GM12878 (cell line): ENCODE measurements around the gene SLAMF9. TPM values are rescaled to one million over a fixed set of nuclear protein-coding genes. Genes with fewer than 3 reads are reported as not detected.
A peak's percentile ranks its signal among the peaks of the same experiment; 100 is the strongest.

Experiments
- ATAC-seq: fragments of 200-7000 bp; cut with Tn5 transposase; 3 replicates; pipeline ENCODE4 v1.9.1; 2020; ENCODE audit warnings: mild to moderate bottlenecking, moderate library complexity
- BruUV-seq: library from RNA; stranded (reverse); fragments of 400-500 nt; replicated peaks from 2 replicates; lab custom pipeline; 2021; lab: Mats Ljungman, UMichigan
- CTCF ChIA-PET: fragments of 300-600 bp; sonication (Branson Sonifier 250); formaldehyde crosslinking; extraction: SDS; loops from one replicate; lab custom pipeline; 2021; ENCODE audit warnings: inconsistent platforms; lab: Yijun Ruan, JAX
- POLR2A ChIA-PET: fragments of 350-600 bp; formaldehyde crosslinking; extraction: SDS; loops from one replicate; lab custom pipeline; 2021; ENCODE audit warnings: inconsistent platforms; lab: Charles Lee
- RAD21 ChIA-PET: fragments of 300-600 bp; sonication (Branson Sonifier 250); formaldehyde crosslinking; loops from one replicate; lab custom pipeline; 2023; ENCODE audit warnings: antibody characterized with exemption; ENCODE audit not compliant: unreplicated experiment; lab: Charles Lee
- SMC1A ChIA-PET: fragments of 300-600 bp; sonication (Branson Sonifier 250); formaldehyde crosslinking; loops from one replicate; lab custom pipeline; 2023; ENCODE audit not compliant: unreplicated experiment, uncharacterized antibody; lab: Charles Lee
- DNase-seq: peaks from one replicate; pipeline ENCODE4 v3.0.0-alpha.2; 2011; ENCODE audit warnings: low read depth, low spot score
- FAIRE-seq: peaks from 3 replicates; lab custom pipeline; 2011; peaks lifted over from hg19 to GRCh38; lab: Jason Lieb, UNC
- H2AFZ ChIP-seq: 2 replicates; pipeline ENCODE4 v1.6.0; 2011; ENCODE audit warnings: low read depth, low read length, control low read depth; ENCODE audit not compliant: control insufficient read depth
- H3K27ac ChIP-seq: 2 replicates; pipeline ENCODE4 v1.5.1; 2011; ENCODE audit warnings: control low read depth; ENCODE audit not compliant: control insufficient read depth, insufficient read depth
- H3K27me3 ChIP-seq, 2 experiments: replicated peaks in 1 of 2; 2 replicates each; pipeline versions ENCODE4 v1.6.0 to v1.6.1; 2011; ENCODE audit warnings: low read length in 1 of 2; ENCODE audit not compliant: control insufficient read depth in 2 of 2, insufficient read depth in 2 of 2
- H3K36me3 ChIP-seq, 2 experiments: 2 replicates each; pipeline ENCODE4 v1.5.1; 2011; ENCODE audit warnings: low read length in 1 of 2; ENCODE audit not compliant: control insufficient read depth in 2 of 2, insufficient read depth in 2 of 2
- H3K4me1 ChIP-seq: 2 replicates; pipeline ENCODE4 v1.6.1; 2011; ENCODE audit warnings: mild to moderate bottlenecking, low read length, moderate library complexity, mixed read lengths; ENCODE audit not compliant: control insufficient read depth, insufficient read depth
- H3K4me2 ChIP-seq: 2 replicates; pipeline ENCODE4 v1.6.0; 2011; ENCODE audit warnings: control low read depth; ENCODE audit not compliant: control insufficient read depth, insufficient read depth
- H3K4me3 ChIP-seq: fragments of 200-600 bp; sonication (generic); 2 replicates; pipeline ENCODE4 v1.5.1; 2016
- H3K79me2 ChIP-seq: 2 replicates; pipeline ENCODE4 v1.6.0; 2011; ENCODE audit warnings: low read length; ENCODE audit not compliant: control insufficient read depth, insufficient read depth
- H3K9ac ChIP-seq: 2 replicates; pipeline ENCODE4 v1.8.0; 2011; ENCODE audit warnings: low read length, control low read depth, mixed read lengths; ENCODE audit not compliant: control insufficient read depth, insufficient read depth
- H3K9me3 ChIP-seq: replicated peaks from 3 replicates; pipeline ENCODE4 v1.5.1; 2011; ENCODE audit warnings: mild to moderate bottlenecking, low read length; ENCODE audit not compliant: control insufficient read depth, insufficient read depth
- H4K20me1 ChIP-seq: 2 replicates; pipeline ENCODE4 v1.6.0; 2011; ENCODE audit not compliant: control insufficient read depth, insufficient read depth
- BHLHE40 ChIP-seq, 2 experiments: fragments of 450-650 bp in 1 of 2; IDR thresholded peaks; 2 replicates each; pipeline ENCODE4 v1.6.1; 2011 to 2017; ENCODE audit warnings: low read depth in 2 of 2, borderline replicate concordance in 1 of 2, improper control_type of control experiment in 1 of 2, low read length in 1 of 2, mild to moderate bottlenecking in 1 of 2
- CEBPZ ChIP-seq: fragments of 150-350 bp; IDR thresholded peaks from 2 replicates; pipeline ENCODE4 v1.6.1; 2016; ENCODE audit warnings: low read depth, low read length
- CREM ChIP-seq: IDR thresholded peaks from 2 replicates; pipeline ENCODE4 v1.6.1; 2014; ENCODE audit warnings: antibody characterized with exemption, low read depth
- DPF2 ChIP-seq: fragments of 450-650 bp; IDR thresholded peaks from 2 replicates; pipeline ENCODE4 v1.6.1; 2017; ENCODE audit warnings: mild to moderate bottlenecking
- ETV6 ChIP-seq, 2 experiments: fragments of 450-650 bp in 1 of 2; IDR thresholded peaks in 1 of 2; conservative IDR thresholded peaks in 1 of 2; 2 replicates each; pipeline ENCODE4 v1.6.1; 2014; ENCODE audit warnings: antibody characterized with exemption in 1 of 2, borderline replicate concordance in 1 of 2, low read depth in 1 of 2, mild to moderate bottlenecking in 1 of 2, moderate library complexity in 1 of 2
- MXI1 ChIP-seq: fragments of 150-350 bp; IDR thresholded peaks from 2 replicates; pipeline ENCODE4 v1.6.1; 2011; ENCODE audit warnings: low read depth, mild to moderate bottlenecking, inconsistent platforms, low read length, improper control_type of control experiment
- NFYA ChIP-seq: IDR thresholded peaks from 2 replicates; pipeline ENCODE4 v1.6.1; 2011; ENCODE audit warnings: low read depth, mild to moderate bottlenecking, low read length, improper control_type of control experiment, borderline replicate concordance
- POLR2A ChIP-seq: IDR thresholded peaks from 2 replicates; pipeline ENCODE4 v1.6.1; 2011; ENCODE audit warnings: low read depth, mild to moderate bottlenecking, low read length
- POLR2AphosphoS5 ChIP-seq: IDR thresholded peaks from 2 replicates; pipeline ENCODE4 v1.6.1; 2011; ENCODE audit warnings: mild to moderate bottlenecking, low read length, inconsistent platforms
- RAD51 ChIP-seq: fragments of 450-650 bp; IDR thresholded peaks from 2 replicates; pipeline ENCODE4 v1.6.1; 2016; ENCODE audit warnings: moderate library complexity, mild to moderate bottlenecking, inconsistent platforms
- RB1 ChIP-seq: fragments of 450-650 bp; formaldehyde crosslinking; IDR thresholded peaks from 2 replicates; pipeline ENCODE4 v1.6.1; 2017; ENCODE audit warnings: mild to moderate bottlenecking, borderline replicate concordance
- REST ChIP-seq: IDR thresholded peaks from 2 replicates; pipeline ENCODE4 v1.6.1; 2012; ENCODE audit warnings: mild to moderate bottlenecking, low read depth, low read length
- STAT3 ChIP-seq: IDR thresholded peaks from 2 replicates; pipeline ENCODE4 v1.6.1; 2011; ENCODE audit warnings: low read depth, low read length, improper control_type of control experiment
- ZNF274 ChIP-seq: IDR thresholded peaks from one replicate; pipeline ENCODE4 v1.8.0; 2011; ENCODE audit not compliant: insufficient read length, insufficient read depth
- WGBS: methylation state at CpG from one replicate; pipeline ENCODE4 v1.1.6; 2016; ENCODE audit warnings: low lambda C conversion rate; ENCODE audit not compliant: insufficient replicate concordance, insufficient coverage; ENCODE audit errors: missing lambda C conversion rate; 5-methylcytosine and 5-hydroxymethylcytosine counted together
- in situ Hi-C: fragments of 300-500 bp; cut with MboI; formaldehyde crosslinking; loops from 9 replicates; pipeline ENCODE4 v1.14.3; 2018; ENCODE audit warnings: mixed read lengths
- intact Hi-C: fragments of 100-400 bp; cut with micrococcal nuclease; formaldehyde crosslinking; loops from one replicate; pipeline ENCODE4 v1.14.2; 2022; ENCODE audit not compliant: unreplicated experiment
- polyA plus RNA-seq, 11 experiments: library from polyadenylated mRNA; depleted of rRNA in 4 of 11; unstranded in 6 of 11; stranded (reverse) in 5 of 11; fragments of >200 nt; fragmentation: Nextera tagmentation in 4 of 11; fragmentation: Illumina TruSeq in 1 of 11; extraction: Ambion mirVana in 4 of 11; extraction: Trizol in 1 of 11; gene quantifications; 1 replicate in 1 of 11; 2 replicates in 10 of 11; pipeline versions ENCODE4 v1.2.1 to v1.2.3, GENCODE V29; 2011 to 2016; ENCODE audit warnings: inconsistent platforms in 2 of 11, missing spikeins in 2 of 11, low read depth in 1 of 11
- total RNA-seq, 4 experiments: library from RNA; depleted of rRNA in 3 of 4; stranded (reverse); fragments of >200 nt in 3 of 4; fragmentation: Illumina TruSeq in 1 of 4; extraction: Trizol in 1 of 4; gene quantifications; 2 replicates each; pipeline versions ENCODE4 v1.2.1 to v1.2.3, GENCODE V29; 2013 to 2021

The SLAMF9 gene
- total and polyA plus RNA-seq, 10 of the 15 experiments (the other 5 are each of a cell fraction or from before 2014, with no cell fraction given): not detected

DNA sequence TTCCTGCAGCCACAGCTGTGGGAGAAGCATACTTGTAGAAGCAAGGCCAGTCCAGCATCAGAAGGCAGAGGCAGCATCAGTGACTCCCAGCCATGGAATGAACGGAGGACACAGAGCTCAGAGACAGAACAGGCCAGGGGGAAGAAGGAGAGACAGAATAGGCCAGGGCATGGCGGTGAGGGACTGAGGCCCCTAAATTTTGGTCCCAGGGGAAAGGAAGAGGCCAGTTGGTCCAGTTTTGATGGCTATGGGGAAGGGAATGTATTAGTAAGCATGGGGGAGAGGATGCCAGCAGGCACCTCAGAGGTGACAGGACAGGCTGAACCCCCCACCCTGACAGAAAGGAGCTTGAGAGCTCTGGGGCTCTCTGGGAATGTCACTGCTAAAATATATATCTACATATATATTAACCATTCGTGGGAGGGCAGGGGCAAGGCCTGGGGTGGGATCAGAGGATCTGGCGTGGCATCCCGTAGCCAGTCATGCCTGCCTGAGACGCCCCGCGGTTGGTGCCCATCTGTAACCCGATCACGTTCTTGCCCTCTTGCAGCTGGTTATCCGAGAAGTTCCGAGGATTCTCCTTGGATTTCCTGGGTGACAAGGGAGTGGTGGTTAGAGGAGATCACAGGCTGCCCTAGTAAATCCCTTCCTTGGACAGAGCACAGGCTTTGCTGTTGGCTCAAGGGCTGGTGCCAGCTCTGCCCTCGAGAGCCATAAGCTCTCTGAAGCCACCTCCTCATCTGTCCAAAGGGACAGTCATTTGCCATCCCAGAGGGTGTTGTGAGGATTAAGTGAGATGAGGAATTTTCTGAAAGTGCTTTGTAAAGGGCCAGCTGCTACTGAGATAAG is 35.5 kb downstream of the SLAMF9 start (continued):
- TF ChIP-seq REST: no peak

GRCh38 chr1:159917533-159918351 is 36.3 kb downstream of the SLAMF9 start:
- ATAC-seq (no peak), FAIRE-seq (no peak)
- TF ChIP-seq RB1 (no peak), DPF2 (no peak), CREM (no peak), CEBPZ (no peak), POLR2A (peak; percentile 61; the same call in 1 of the 2 replicates), NFYA (no peak), MXI1 (no peak), STAT3 (no peak), BHLHE40 (IDR thresholded peaks at IDR 0.05; ENCODE audit: borderline replicate concordance in 1 of 2, low read depth in 2 of 2, low read length in 1 of 2) (no peak), RAD51 (no peak), ZNF274 (no peak), POLR2AphosphoS5 (peak; percentile 49; the same call in 1 of the 2 replicates), ETV6 (conservative IDR thresholded peaks at IDR 0.05 in 1 of 2, IDR thresholded peaks at IDR 0.05 in 1 of 2; ENCODE audit: borderline replicate concordance in 1 of 2, low read depth in 1 of 2) (no peak)

More at GRCh38 chr1:159917533-159918351, 36.3 kb downstream of the SLAMF9 start:
- Histone ChIP-seq H3K79me2 (peaks cover 34% of the 10 kb centered on the region), H3K36me3 (peaks cover 8 to 28% of the 10 kb centered on the region in 2 experiments; a peak in 3 of 4 replicates), H3K9me3 (no peaks in the 10 kb centered on the region), H3K4me2 (no peak overlapping the region), H3K4me1 (peaks cover 18% of the 10 kb centered on the region), H3K27ac (no peak overlapping the region; the same call in 1 of the 2 replicates), H3K4me3 (no peak overlapping the region), H2AFZ (no peak overlapping the region), H3K27me3 (no peaks in the 10 kb centered on the region), H3K9ac (no peak overlapping the region), H4K20me1 (no peaks in the 10 kb centered on the region)
- WGBS: 77% methylated on average over 5 of the region's 5 CpGs
- no TSS peak for BruUV-seq
- RAD21 ChIA-PET: no interaction called here
- SMC1A ChIA-PET: interaction anchor here (0.6 kb wide), 1 partner anchor 102 kb away, joined by 3 read pairs; no protein-coding TSS in a partner anchor
- intact Hi-C loops (no loop called here), in situ Hi-C loops (no loop called here)
- POLR2A ChIA-PET: no interaction called here
- CTCF ChIA-PET: interaction anchor here (0.6 kb wide), 1 partner anchor 22 kb away, joined by 3 read pairs; no protein-coding TSS in a partner anchor
- no peak for DNase-seq
